Measurements from ENCODE around the gene MRM2.

The MRM2 gene

DNA sequence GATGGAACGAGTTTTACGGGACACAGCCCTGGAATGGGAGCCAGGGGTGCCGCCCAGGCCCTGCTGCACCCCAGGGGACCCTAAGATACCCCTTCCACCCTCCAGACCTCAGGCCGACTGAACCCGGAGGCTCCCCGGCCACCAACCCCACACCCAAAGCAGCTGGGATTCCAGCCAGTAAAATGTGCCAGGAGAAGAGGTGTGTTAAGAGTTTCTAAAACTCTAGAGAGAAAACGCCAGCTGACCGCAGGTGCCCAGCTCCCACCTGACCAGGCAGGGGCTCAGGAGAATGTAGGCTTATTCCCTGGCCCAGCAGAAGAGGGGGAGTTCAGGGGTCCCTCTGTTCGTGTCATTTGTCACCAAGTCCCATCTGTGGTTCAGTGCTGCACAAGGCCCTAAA is 17.5 kb upstream of the MRM2 start:
- Histone ChIP-seq H3K27me3 (ENCODE audit: insufficient read depth, low read length) (no peaks in the 10 kb centered on the region), H2AFZ (ENCODE audit: low read depth, low read length) (no peak overlapping the region), H3K4me3 (ENCODE audit: low read length) (no peak overlapping the region), H3K9me3 (ENCODE audit: low read length) (no peaks in the 10 kb centered on the region), H3K4me1 (ENCODE audit: insufficient read depth, low read length) (no peaks in the 10 kb centered on the region), H3K36me3 (ENCODE audit: insufficient read depth, low read length) (peaks cover 23% of the 10 kb centered on the region)

- no peaks in the 10 kb centered on the region for H3K27me3 ChIP-seq (ENCODE audit: insufficient read depth, low read length)
- H3K36me3 ChIP-seq (ENCODE audit: insufficient read depth, low read length), result peaks cover 24% of the 10 kb centered on the region
- H2AFZ ChIP-seq (ENCODE audit: low read depth, low read length), result no peak overlapping the region
- no peaks in the 10 kb centered on the region for H3K4me1 ChIP-seq (ENCODE audit: insufficient read depth, low read length)
- H3K9me3 ChIP-seq (ENCODE audit: low read length), result no peaks in the 10 kb centered on the region
- no peak overlapping the region for H3K4me3 ChIP-seq (ENCODE audit: low read length)
Measured at GRCh38 chr7:2258661-2259365, 16.8 kb upstream of the MRM2 start.

DNA sequence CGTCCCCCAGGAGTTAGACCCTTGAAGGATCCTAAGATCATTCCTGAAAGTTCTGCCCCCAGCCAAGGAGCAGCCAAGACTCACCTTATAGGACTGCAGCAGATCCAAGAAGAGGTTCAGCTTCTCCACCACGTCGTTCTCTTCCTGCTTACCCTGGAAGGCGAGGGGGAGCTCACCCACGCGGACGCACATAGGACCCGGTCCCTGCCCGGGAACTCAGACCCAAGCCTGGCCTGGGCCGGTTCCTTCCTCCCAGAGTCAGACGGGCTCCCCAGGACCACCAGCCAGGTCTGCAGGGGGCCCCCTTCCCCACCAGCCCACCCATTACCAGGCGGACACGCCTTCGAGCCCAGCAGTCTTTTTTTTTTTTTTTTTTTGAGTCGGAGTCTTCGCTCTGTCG is 15.6 kb upstream of the MRM2 start:
- no peaks in the 10 kb centered on the region for H3K4me1 ChIP-seq (ENCODE audit: insufficient read depth, low read length)
- H2AFZ ChIP-seq (ENCODE audit: low read depth, low read length), result no peak overlapping the region
- H3K4me3 ChIP-seq (ENCODE audit: low read length), result no peak overlapping the region
- H3K9me3 ChIP-seq (ENCODE audit: low read length), result no peaks in the 10 kb centered on the region
- H3K27me3 ChIP-seq (ENCODE audit: insufficient read depth, low read length), result no peaks in the 10 kb centered on the region
- peaks cover 23% of the 10 kb centered on the region for H3K36me3 ChIP-seq (ENCODE audit: insufficient read depth, low read length)

DNA sequence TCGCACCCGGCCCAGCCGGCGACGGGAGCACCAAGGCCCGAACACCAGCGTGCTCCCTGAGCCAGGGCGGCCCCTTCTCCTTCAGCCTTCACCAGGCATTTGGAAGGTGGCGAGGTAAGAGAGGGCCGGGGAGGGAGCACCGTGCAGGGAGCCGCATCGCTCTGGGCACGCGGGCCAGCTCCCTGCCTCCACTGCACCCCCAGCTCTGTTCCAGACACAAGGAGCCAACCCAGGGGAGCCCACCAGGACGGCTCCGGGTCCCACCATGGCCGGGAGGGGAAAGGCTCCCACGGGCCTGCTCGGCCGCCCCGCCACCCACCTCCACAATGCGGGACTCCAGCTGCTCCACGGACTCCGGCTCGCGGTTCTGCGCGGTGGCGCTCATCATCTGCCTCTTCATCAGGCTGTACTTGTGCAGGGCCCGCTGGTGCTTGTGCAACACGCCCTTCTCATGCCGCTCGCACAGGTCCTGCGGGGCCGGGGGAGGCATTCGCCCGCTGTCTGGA is 15.1 kb upstream of the MRM2 start:
- no peaks in the 10 kb centered on the region for H3K27me3 ChIP-seq (ENCODE audit: insufficient read depth, low read length)
- H3K36me3 ChIP-seq (ENCODE audit: insufficient read depth, low read length), result peaks cover 23% of the 10 kb centered on the region
- H3K4me3 ChIP-seq (ENCODE audit: low read length), result no peak overlapping the region
- no peaks in the 10 kb centered on the region for H3K4me1 ChIP-seq (ENCODE audit: insufficient read depth, low read length)
- H3K9me3 ChIP-seq (ENCODE audit: low read length), result no peaks in the 10 kb centered on the region
- H2AFZ ChIP-seq (ENCODE audit: low read depth, low read length), result no peak overlapping the region

GRCh38 chr7:2256306-2257045 is 14.5 kb upstream of the MRM2 start:
- H3K4me1 ChIP-seq (ENCODE audit: insufficient read depth, low read length), result no peaks in the 10 kb centered on the region
- H3K27me3 ChIP-seq (ENCODE audit: insufficient read depth, low read length), result no peaks in the 10 kb centered on the region
- H2AFZ ChIP-seq (ENCODE audit: low read depth, low read length), result no peak overlapping the region
- peaks cover 27% of the 10 kb centered on the region for H3K36me3 ChIP-seq (ENCODE audit: insufficient read depth, low read length)
- no peak overlapping the region for H3K4me3 ChIP-seq (ENCODE audit: low read length)
- no peaks in the 10 kb centered on the region for H3K9me3 ChIP-seq (ENCODE audit: low read length)

GRCh38 chr7:2255145-2256139 is 13.4 kb upstream of the MRM2 start:
- Histone ChIP-seq H3K36me3 (ENCODE audit: insufficient read depth, low read length) (peaks cover 33% of the 10 kb centered on the region), H3K9me3 (ENCODE audit: low read length) (no peaks in the 10 kb centered on the region), H2AFZ (ENCODE audit: low read depth, low read length) (no peak overlapping the region), H3K4me3 (ENCODE audit: low read length) (no peak overlapping the region), H3K27me3 (ENCODE audit: insufficient read depth, low read length) (no peaks in the 10 kb centered on the region), H3K4me1 (ENCODE audit: insufficient read depth, low read length) (no peaks in the 10 kb centered on the region)

GRCh38 chr7:2254429-2255144 is 12.6 kb upstream of the MRM2 start:
- no peaks in the 10 kb centered on the region for H3K9me3 ChIP-seq (ENCODE audit: low read length)
- H3K27me3 ChIP-seq (ENCODE audit: insufficient read depth, low read length), result no peaks in the 10 kb centered on the region
- no peak overlapping the region for H2AFZ ChIP-seq (ENCODE audit: low read depth, low read length)
- H3K4me3 ChIP-seq (ENCODE audit: low read length), result no peak overlapping the region
- H3K4me1 ChIP-seq (ENCODE audit: insufficient read depth, low read length), result no peaks in the 10 kb centered on the region
- peaks cover 33% of the 10 kb centered on the region for H3K36me3 ChIP-seq (ENCODE audit: insufficient read depth, low read length)

GRCh38 chr7:2253525-2254244 is 11.7 kb upstream of the MRM2 start:
- H3K36me3 ChIP-seq (ENCODE audit: insufficient read depth, low read length), result peaks cover 33% of the 10 kb centered on the region
- no peak overlapping the region for H2AFZ ChIP-seq (ENCODE audit: low read depth, low read length)
- H3K27me3 ChIP-seq (ENCODE audit: insufficient read depth, low read length), result no peaks in the 10 kb centered on the region
- no peaks in the 10 kb centered on the region for H3K9me3 ChIP-seq (ENCODE audit: low read length)
- no peak overlapping the region for H3K4me3 ChIP-seq (ENCODE audit: low read length)
- H3K4me1 ChIP-seq (ENCODE audit: insufficient read depth, low read length), result no peaks in the 10 kb centered on the region

- Histone ChIP-seq H3K27me3 (ENCODE audit: insufficient read depth, low read length) (no peaks in the 10 kb centered on the region), H2AFZ (ENCODE audit: low read depth, low read length) (no peak overlapping the region), H3K4me3 (ENCODE audit: low read length) (no peak overlapping the region), H3K36me3 (ENCODE audit: insufficient read depth, low read length) (peaks cover 33% of the 10 kb centered on the region), H3K9me3 (ENCODE audit: low read length) (no peaks in the 10 kb centered on the region), H3K4me1 (ENCODE audit: insufficient read depth, low read length) (no peaks in the 10 kb centered on the region)
Measured at GRCh38 chr7:2253021-2253420, 11.0 kb upstream of the MRM2 start.

DNA sequence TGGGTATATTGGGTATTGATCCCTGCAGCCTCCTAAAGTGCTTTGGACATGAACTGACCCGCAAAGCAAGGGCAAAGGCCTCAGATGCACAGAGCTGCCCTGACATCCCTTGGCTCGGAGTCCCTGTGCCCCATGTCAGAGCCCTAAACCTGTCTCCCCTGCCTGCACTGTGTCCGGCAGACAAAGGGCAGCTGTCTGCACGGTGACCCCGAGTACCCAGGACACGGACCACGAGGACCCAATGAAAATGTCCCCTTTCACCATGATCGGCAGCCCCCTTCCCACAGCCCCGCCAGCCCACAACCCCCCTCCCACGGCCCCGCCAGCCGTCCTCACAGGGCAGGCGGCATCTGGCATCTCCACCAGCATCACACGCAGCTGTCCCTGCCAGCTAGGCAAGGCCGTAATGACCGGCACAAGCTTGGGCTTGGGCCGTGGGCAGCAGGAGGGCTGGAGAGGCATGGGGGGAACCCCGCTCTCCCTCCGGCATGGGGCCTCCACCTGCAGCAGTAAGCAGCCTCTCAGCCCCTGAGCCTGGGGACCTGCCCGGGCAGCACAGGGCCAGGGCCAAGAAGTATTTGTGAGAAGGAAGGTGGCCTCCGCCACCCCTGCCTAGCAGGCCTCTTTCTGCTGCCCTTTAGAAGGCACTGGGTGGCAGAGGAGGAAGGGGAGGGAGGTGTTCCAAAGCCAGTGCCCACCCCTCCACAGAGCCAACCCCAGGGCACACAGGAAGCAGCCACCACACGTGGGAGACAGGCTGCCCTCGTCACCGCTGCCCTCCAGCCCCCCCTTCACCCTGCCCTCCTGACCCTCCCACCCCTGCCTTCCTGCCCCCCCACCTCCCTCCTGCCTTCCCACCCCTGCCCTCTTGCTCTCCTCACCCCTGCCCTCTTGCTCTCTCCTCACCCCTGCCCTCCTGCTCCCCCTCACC is 10.1 kb upstream of the MRM2 start:
- H3K36me3 ChIP-seq (ENCODE audit: insufficient read depth, low read length), result peaks cover 29% of the 10 kb centered on the region
- no peaks in the 10 kb centered on the region for H3K27me3 ChIP-seq (ENCODE audit: insufficient read depth, low read length)
- H3K4me1 ChIP-seq (ENCODE audit: insufficient read depth, low read length), result no peaks in the 10 kb centered on the region
- no peak overlapping the region for H2AFZ ChIP-seq (ENCODE audit: low read depth, low read length)
- H3K4me3 ChIP-seq (ENCODE audit: low read length), result no peak overlapping the region
- H3K9me3 ChIP-seq (ENCODE audit: low read length), result no peaks in the 10 kb centered on the region

DNA sequence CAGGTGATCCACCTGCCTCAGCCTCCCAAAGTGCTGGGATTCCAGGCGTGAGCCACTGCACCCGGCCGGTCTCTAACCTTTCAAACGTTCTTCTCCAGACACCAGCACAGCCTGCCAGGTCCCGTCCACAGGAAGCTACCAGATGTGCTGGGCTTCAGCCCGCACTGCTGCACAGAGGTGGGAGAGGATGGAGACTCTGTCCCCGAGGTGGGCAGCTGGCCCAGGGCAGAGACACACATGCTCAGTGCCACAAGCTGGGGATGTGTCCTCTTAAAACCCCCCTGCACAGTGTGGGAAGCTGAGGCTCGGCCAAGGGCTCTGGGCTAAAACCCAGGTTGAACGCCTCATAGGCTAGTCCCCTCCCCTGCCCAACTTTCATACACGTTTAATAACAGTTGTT is 9.4 kb upstream of the MRM2 start:
- H2AFZ ChIP-seq (ENCODE audit: low read depth, low read length), result no peak overlapping the region
- no peak overlapping the region for H3K4me3 ChIP-seq (ENCODE audit: low read length)
- peaks cover 29% of the 10 kb centered on the region for H3K36me3 ChIP-seq (ENCODE audit: insufficient read depth, low read length)
- H3K27me3 ChIP-seq (ENCODE audit: insufficient read depth, low read length), result no peaks in the 10 kb centered on the region
- no peaks in the 10 kb centered on the region for H3K4me1 ChIP-seq (ENCODE audit: insufficient read depth, low read length)
- H3K9me3 ChIP-seq (ENCODE audit: low read length), result no peaks in the 10 kb centered on the region
